Measurements from ENCODE around the gene BAZ2B. TPM values are rescaled to one million over a fixed set of nuclear protein-coding genes. Genes with fewer than 3 reads are reported as not detected.

Gene BAZ2B
- total RNA-seq = 100 to 1,000 TPM in 4 of 9 donors, 10 to 100 TPM in 5; 44.0 to 137 (median 79.9) TPM
- polyA plus RNA-seq = 10 to 100 TPM; 18.9 to 61.8 (median 38.8) TPM
- long read RNA-seq, donor 1, partial matches to known transcripts = 0 of 1 reads
- long read RNA-seq, donor 1, other reads (novel, unspliced or antisense) = 0 of 1 reads
- long read RNA-seq, donor 2, partial matches to known transcripts = 0 of 1 reads
- long read RNA-seq, donor 2, other reads (novel, unspliced or antisense) = 0 of 1 reads
- long read RNA-seq, donor 3, partial matches to known transcripts = 0 of 1 reads
- long read RNA-seq, donor 3, other reads (novel, unspliced or antisense) = 0 of 1 reads
- long read RNA-seq, donor 4, partial matches to known transcripts = 8 of 18 reads
- long read RNA-seq, donor 4, other reads (novel, unspliced or antisense) = 10 of 18 reads
- long read RNA-seq, donor 5, partial matches to known transcripts = 0 of 5 reads
- long read RNA-seq, donor 5, other reads (novel, unspliced or antisense) = 5 of 5 reads
- long read RNA-seq, donor 6, partial matches to known transcripts = 2 of 13 reads
- long read RNA-seq, donor 6, other reads (novel, unspliced or antisense) = 11 of 13 reads
- long read RNA-seq, donor 7 = 0 reads
- long read RNA-seq, donor 8, partial matches to known transcripts = 5 of 6 reads
- long read RNA-seq, donor 8, other reads (novel, unspliced or antisense) = 0 of 6 reads
- long read RNA-seq, donor 9, partial matches to known transcripts = 0 of 2 reads
- long read RNA-seq, donor 9, other reads (novel, unspliced or antisense) = 0 of 2 reads
- long read RNA-seq, donor 10, full-length matches to known transcripts = 1 of 1 reads
- long read RNA-seq, donor 10, partial matches to known transcripts = 0 of 1 reads
- long read RNA-seq, donor 10, other reads (novel, unspliced or antisense) = 0 of 1 reads

- Histone ChIP-seq H3K36me3 (replicated peaks in 1 of 2) (no peaks in the 10 kb centered on the region), H3K4me3 (peak within 1 kb of the TSS; percentile 57 to 84 (median 72)), H3K9me3 (replicated peaks in 1 of 3) (no peaks in the 10 kb centered on the region), H3K27ac (peak within 1 kb of the TSS; percentile 93 to 99 (median 97)), H3K27me3 (no peaks in the 10 kb centered on the region), H3K4me1 (replicated peaks in 1 of 2) (peaks cover 1 to 45% of the 10 kb centered on the region in 2 donors)
- intact Hi-C loops (cut with DNase I) = no loop called here
- peak; percentile 35 to 69 (median 53) for DNase-seq
- TF ChIP-seq POLR2A (IDR thresholded peaks at IDR 0.05) (peak; percentile 56 to 85), CTCF (IDR thresholded peaks at IDR 0.05) (no peak)
- 0 to 4% (median 1%) methylated on average over 6 of the region's 6 CpGs for WGBS, 4 donors
Measured at GRCh38 chr2:159616286-159616701, at the start of gene BAZ2B. BAZ2B (minus strand) TSS chr2:159616548; CDS start chr2:159478719, 137,829 bp downstream.

GRCh38 chr2:159661286-159661685 is 44.9 kb upstream of the BAZ2B start:
- DNase-seq = no peak
- TF ChIP-seq POLR2A (IDR thresholded peaks at IDR 0.05) (no peak), CTCF (IDR thresholded peaks at IDR 0.05) (no peak)

GRCh38 chr2:159658881-159659873 is 42.8 kb upstream of the BAZ2B start:
- Histone ChIP-seq H3K27me3 (no peaks in the 10 kb centered on the region), H3K9me3 (replicated peaks in 1 of 3) (no peaks in the 10 kb centered on the region), H3K4me3 (peak overlapping the region in 1 of 4 donors; percentile 31), H3K27ac (peak overlapping the region in 3 of 5 donors; percentile 10 to 76 (median 71)), H3K36me3 (replicated peaks in 1 of 2) (no peaks in the 10 kb centered on the region), H3K4me1 (replicated peaks in 1 of 2) (peaks cover 0 to 13% of the 10 kb centered on the region in 2 donors)
- DNase-seq = peak; percentile 30 to 84 (median 73)
- intact Hi-C loops (cut with DNase I) = no loop called here
- TF ChIP-seq POLR2A (IDR thresholded peaks at IDR 0.05) = no peak
- TF ChIP-seq CTCF (IDR thresholded peaks at IDR 0.05) = no peak
- WGBS, 4 donors = 61 to 64% (median 63%) methylated on average over 6 of the region's 6 CpGs

More at GRCh38 chr2:159661286-159661685, 44.9 kb upstream of the BAZ2B start:
- H3K9me3 ChIP-seq (replicated peaks in 1 of 3) = no peaks in the 10 kb centered on the region
- no peaks in the 10 kb centered on the region for H3K36me3 ChIP-seq (replicated peaks in 1 of 2)
- H3K27me3 ChIP-seq = no peaks in the 10 kb centered on the region
- H3K4me1 ChIP-seq (replicated peaks in 1 of 2) = peaks cover 0 to 13% of the 10 kb centered on the region in 2 donors
- H3K27ac ChIP-seq = no peak overlapping the region
- no peak overlapping the region for H3K4me3 ChIP-seq
- intact Hi-C loops (cut with DNase I) = no loop called here

All from adrenal gland (tissue), 19 donors.